HCT116 (cell line): Measurements from ENCODE around the gene FAM98C. TPM values are rescaled to one million over a fixed set of nuclear protein-coding genes. Genes with fewer than 3 reads are reported as not detected.

Experiments
- ATAC-seq: fragments of 200-7000 bp; cut with Tn5 transposase; 2 replicates; pipeline ENCODE4 v1.9.1; 2020; ENCODE audit warnings: mild to moderate bottlenecking, moderate library complexity
- BruUV-seq: library from RNA; stranded (reverse); fragments of 400-500 nt; replicated peaks from 2 replicates; lab custom pipeline; 2021; lab: Mats Ljungman, UMichigan
- CTCF ChIA-PET: fragments of 300-600 bp; sonication (Branson Sonifier 250); formaldehyde crosslinking; loops from one replicate; lab custom pipeline; 2021; ENCODE audit warnings: antibody characterized with exemption; lab: Charles Lee
- POLR2A ChIA-PET: fragments of 300-600, 350-600 bp; sonication (Branson Sonifier 250); formaldehyde crosslinking; loops from one replicate; lab custom pipeline; 2021; ENCODE audit warnings: antibody characterized with exemption; lab: Charles Lee
- RAD21 ChIA-PET, 2 experiments: fragments of 300-600 bp; sonication (Branson Sonifier 250); formaldehyde crosslinking; loops; one replicate each; lab custom pipeline; 2023; ENCODE audit warnings: low total read pairs in 2 of 2; ENCODE audit not compliant: uncharacterized antibody in 2 of 2, unreplicated experiment in 2 of 2, low non-redundant PET in 1 of 2; lab: Charles Lee
- DNase-seq: peaks from one replicate; pipeline ENCODE4 v3.0.0-alpha.2; 2010; ENCODE audit warnings: low read depth, low spot score
- H2AFZ ChIP-seq: fragments of 200-600 bp; shearing (Covaris generic), sonication (generic); 2 replicates; pipeline ENCODE4 v1.6.1; 2017; ENCODE audit warnings: low read depth, mixed run types, mixed read lengths, antibody characterized with exemption, low read length; ENCODE audit not compliant: poor library complexity, severe bottlenecking
- H3K27ac ChIP-seq: 2 replicates; pipeline ENCODE4 v1.5.1; 2012; ENCODE audit warnings: low read depth, low read length
- H3K27me3 ChIP-seq: fragments of 200-600 bp; sonication (generic); 2 replicates; pipeline ENCODE4 v1.6.1; 2016; ENCODE audit warnings: mixed run types, low read length, mixed read lengths; ENCODE audit not compliant: insufficient read depth
- H3K36me3 ChIP-seq, 2 experiments: fragments of 200-500 bp in 1 of 2; fragments of 200-600 bp in 1 of 2; sonication (Bioruptor generic) in 1 of 2; sonication (generic) in 1 of 2; 2 replicates each; pipeline versions ENCODE4 v1.5.1 to v1.6.1; 2014 to 2016; ENCODE audit warnings: low read length in 2 of 2, inconsistent platforms in 1 of 2, mixed read lengths in 1 of 2, mixed run types in 1 of 2; ENCODE audit not compliant: insufficient read depth in 2 of 2, control insufficient read depth in 1 of 2
- H3K4me1 ChIP-seq, 2 experiments: fragments of 200-600 bp in 1 of 2; sonication (generic) in 1 of 2; 2 replicates each; pipeline versions ENCODE4 v1.5.1 to v1.6.1; 2012 to 2017; ENCODE audit warnings: low read length in 2 of 2, inconsistent platforms in 1 of 2, mild to moderate bottlenecking in 1 of 2, mixed read lengths in 1 of 2, mixed run types in 1 of 2, moderate library complexity in 1 of 2; ENCODE audit not compliant: insufficient read depth in 2 of 2, control insufficient read depth in 1 of 2
- H3K4me2 ChIP-seq: fragments of 200-600 bp; sonication (generic); 2 replicates; pipeline ENCODE4 v1.6.1; 2017; ENCODE audit warnings: mixed run types, low read length, mixed read lengths
- H3K4me3 ChIP-seq, 2 experiments: fragments of 200-600 bp in 1 of 2; sonication (generic) in 1 of 2; replicated peaks in 1 of 2; 2 replicates each; pipeline ENCODE4 v1.5.1; 2011 to 2016; ENCODE audit warnings: low read length in 2 of 2, control low read depth in 1 of 2, low read depth in 1 of 2, mild to moderate bottlenecking in 1 of 2, mixed read lengths in 1 of 2, mixed run types in 1 of 2
- H3K79me2 ChIP-seq: fragments of 200-600 bp; sonication (generic); 2 replicates; pipeline ENCODE4 v1.6.1; 2017; ENCODE audit warnings: mild to moderate bottlenecking, mixed run types, low read length, moderate library complexity, mixed read lengths; ENCODE audit not compliant: insufficient read depth
- H3K9ac ChIP-seq: fragments of 200-600 bp; sonication (generic); 2 replicates; pipeline ENCODE4 v1.6.1; 2016; ENCODE audit warnings: low read length, mixed read lengths
- H3K9me2 ChIP-seq: fragments of 200-600 bp; sonication (generic), shearing (Covaris generic); 2 replicates; pipeline ENCODE4 v1.6.1; 2017; ENCODE audit warnings: mixed run types, mild to moderate bottlenecking, moderate library complexity; ENCODE audit not compliant: insufficient read depth
- H3K9me3 ChIP-seq, 2 experiments: fragments of 200-500 bp in 1 of 2; fragments of 200-600 bp in 1 of 2; sonication (Bioruptor generic) in 1 of 2; sonication (generic) in 1 of 2; 2 replicates each; pipeline ENCODE4 v1.6.1; 2014 to 2017; ENCODE audit warnings: low read length in 2 of 2, mixed read lengths in 2 of 2, inconsistent platforms in 1 of 2, low read depth in 1 of 2, mild to moderate bottlenecking in 1 of 2, mixed run types in 1 of 2, moderate library complexity in 1 of 2; ENCODE audit not compliant: control insufficient read depth in 1 of 2, insufficient read depth in 1 of 2
- H4K20me1 ChIP-seq: fragments of 200-600 bp; sonication (generic), shearing (Covaris generic); 2 replicates; pipeline ENCODE4 v1.6.1; 2017; ENCODE audit warnings: mixed run types, mild to moderate bottlenecking, moderate library complexity; ENCODE audit not compliant: insufficient read depth
- ATF3 ChIP-seq: IDR thresholded peaks from 2 replicates; pipeline ENCODE4 v1.6.1; 2012
- CEBPB ChIP-seq: IDR thresholded peaks from 2 replicates; pipeline ENCODE4 v1.6.1; 2012; ENCODE audit warnings: low read depth
- EGR1 ChIP-seq: IDR thresholded peaks from 2 replicates; pipeline ENCODE4 v1.6.1; 2012; ENCODE audit warnings: low read depth
- ELF1 ChIP-seq: IDR thresholded peaks from 2 replicates; pipeline ENCODE4 v1.6.1; 2012; ENCODE audit warnings: low read depth, borderline replicate concordance
- EZH2 ChIP-seq: fragments of 200-600 bp; sonication (generic); IDR thresholded peaks from 2 replicates; pipeline ENCODE4 v1.6.1; 2017; ENCODE audit warnings: antibody characterized with exemption, mixed run types
- EZH2phosphoT487 ChIP-seq: fragments of 200-600 bp; IDR thresholded peaks from 2 replicates; pipeline ENCODE4 v1.6.1; 2018; ENCODE audit warnings: antibody characterized with exemption, borderline replicate concordance
- JUND ChIP-seq: IDR thresholded peaks from 2 replicates; pipeline ENCODE4 v1.6.1; 2012
- POLR2AphosphoS5 ChIP-seq: IDR thresholded peaks from 2 replicates; pipeline ENCODE4 v1.6.1; 2011; ENCODE audit warnings: mild to moderate bottlenecking, low read depth, low read length, moderate library complexity
- SP1 ChIP-seq: IDR thresholded peaks from 2 replicates; pipeline ENCODE4 v1.6.1; 2012; ENCODE audit warnings: low read depth
- SRF ChIP-seq: IDR thresholded peaks from 2 replicates; pipeline ENCODE4 v1.6.1; 2012; ENCODE audit warnings: low read depth
- TCF7L2 ChIP-seq: IDR thresholded peaks from 2 replicates; pipeline ENCODE4 v1.7.0; 2011; ENCODE audit warnings: borderline replicate concordance, inconsistent platforms; ENCODE audit not compliant: insufficient read depth, insufficient read length; ENCODE audit errors: extremely low read depth
- ZBTB33 ChIP-seq: IDR thresholded peaks from 2 replicates; pipeline ENCODE4 v1.6.1; 2011; ENCODE audit warnings: mild to moderate bottlenecking, low read length, moderate library complexity; ENCODE audit not compliant: insufficient replicate concordance; ENCODE audit errors: extremely low read depth
- ZFX ChIP-seq: fragments of 450-650 bp; IDR thresholded peaks from 2 replicates; pipeline ENCODE4 v1.6.1; 2017
- ZNF274 ChIP-seq: fragments of 200-500 bp; sonication (Bioruptor generic); IDR thresholded peaks from 2 replicates; pipeline ENCODE4 v1.6.1; 2014; ENCODE audit warnings: mild to moderate bottlenecking, low read depth, low read length, inconsistent platforms
- intact Hi-C: fragments of 100-400 bp; cut with micrococcal nuclease; formaldehyde crosslinking; loops from 2 replicates; pipeline ENCODE4 v1.10.0; 2022
- total RNA-seq: library from RNA; stranded (reverse); gene quantifications from one replicate; pipeline ENCODE4 v1.2.1, GENCODE V29; 2021; ENCODE audit not compliant: unreplicated experiment
- TF ChIP-seq, protein P1 (sequence below): IDR thresholded peaks from 2 replicates; pipeline ENCODE4 v1.6.1; 2012
- TF ChIP-seq, protein P2 (sequence below): IDR thresholded peaks from 2 replicates; pipeline ENCODE4 v1.6.1; 2012; ENCODE audit warnings: low read depth

Gene FAM98C
- total RNA-seq, 1 experiment from 2014 or later, result 33.8 TPM

- H3K4me2 ChIP-seq, result peak overlapping the region; percentile 99
- H3K9me3 ChIP-seq, result no peaks in the 10 kb centered on the region
These were observed 41.9 kb upstream of the FAM98C start for GRCh38 chr19:38360839-38361631.

More at GRCh38 chr19:38360839-38361631, 41.9 kb upstream of the FAM98C start:
- no TSS peak for BruUV-seq
- Histone ChIP-seq H2AFZ (no peak overlapping the region), H3K27ac (no peak overlapping the region), H4K20me1 (no peaks in the 10 kb centered on the region), H3K79me2 (no peaks in the 10 kb centered on the region), H3K9me2 (no peaks in the 10 kb centered on the region), H3K4me3 (peak overlapping the region; percentile 55 to 68), H3K27me3 (peaks cover 11% of the 10 kb centered on the region; the same call in 1 of the 2 replicates), H3K4me1 (peaks cover 8 to 20% of the 10 kb centered on the region in 2 experiments; a peak in 3 of 4 replicates), H3K36me3 (no peaks in the 10 kb centered on the region), H3K9ac (no peak overlapping the region)
- ATAC-seq, result 0 out of 2 replicates have a peak, but pooled peaks have one; percentile 0
- intact Hi-C loops, result no loop called here
- RAD21 ChIA-PET, result no interaction called here
- TF ChIP-seq EZH2, result no peak
- no peak for TF ChIP-seq TCF7L2
- TF ChIP-seq ZFX, result no peak
- no peak for TF ChIP-seq SP1
- no peak for TF ChIP-seq ZBTB33
- no peak for TF ChIP-seq CEBPB
- TF ChIP-seq ZNF274, result no peak
- TF ChIP-seq EZH2phosphoT487, result no peak
- TF ChIP-seq SRF, result no peak
- TF ChIP-seq EGR1, result no peak
- no peak for TF ChIP-seq ELF1
- TF ChIP-seq JUND, result no peak
- TF ChIP-seq, protein P1, sequence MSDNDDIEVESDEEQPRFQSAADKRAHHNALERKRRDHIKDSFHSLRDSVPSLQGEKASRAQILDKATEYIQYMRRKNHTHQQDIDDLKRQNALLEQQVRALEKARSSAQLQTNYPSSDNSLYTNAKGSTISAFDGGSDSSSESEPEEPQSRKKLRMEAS, result no peak
- TF ChIP-seq, protein P2, sequence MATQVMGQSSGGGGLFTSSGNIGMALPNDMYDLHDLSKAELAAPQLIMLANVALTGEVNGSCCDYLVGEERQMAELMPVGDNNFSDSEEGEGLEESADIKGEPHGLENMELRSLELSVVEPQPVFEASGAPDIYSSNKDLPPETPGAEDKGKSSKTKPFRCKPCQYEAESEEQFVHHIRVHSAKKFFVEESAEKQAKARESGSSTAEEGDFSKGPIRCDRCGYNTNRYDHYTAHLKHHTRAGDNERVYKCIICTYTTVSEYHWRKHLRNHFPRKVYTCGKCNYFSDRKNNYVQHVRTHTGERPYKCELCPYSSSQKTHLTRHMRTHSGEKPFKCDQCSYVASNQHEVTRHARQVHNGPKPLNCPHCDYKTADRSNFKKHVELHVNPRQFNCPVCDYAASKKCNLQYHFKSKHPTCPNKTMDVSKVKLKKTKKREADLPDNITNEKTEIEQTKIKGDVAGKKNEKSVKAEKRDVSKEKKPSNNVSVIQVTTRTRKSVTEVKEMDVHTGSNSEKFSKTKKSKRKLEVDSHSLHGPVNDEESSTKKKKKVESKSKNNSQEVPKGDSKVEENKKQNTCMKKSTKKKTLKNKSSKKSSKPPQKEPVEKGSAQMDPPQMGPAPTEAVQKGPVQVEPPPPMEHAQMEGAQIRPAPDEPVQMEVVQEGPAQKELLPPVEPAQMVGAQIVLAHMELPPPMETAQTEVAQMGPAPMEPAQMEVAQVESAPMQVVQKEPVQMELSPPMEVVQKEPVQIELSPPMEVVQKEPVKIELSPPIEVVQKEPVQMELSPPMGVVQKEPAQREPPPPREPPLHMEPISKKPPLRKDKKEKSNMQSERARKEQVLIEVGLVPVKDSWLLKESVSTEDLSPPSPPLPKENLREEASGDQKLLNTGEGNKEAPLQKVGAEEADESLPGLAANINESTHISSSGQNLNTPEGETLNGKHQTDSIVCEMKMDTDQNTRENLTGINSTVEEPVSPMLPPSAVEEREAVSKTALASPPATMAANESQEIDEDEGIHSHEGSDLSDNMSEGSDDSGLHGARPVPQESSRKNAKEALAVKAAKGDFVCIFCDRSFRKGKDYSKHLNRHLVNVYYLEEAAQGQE, result no peak
- no peak for TF ChIP-seq ATF3
- TF ChIP-seq POLR2AphosphoS5, result no peak
- DNase-seq, result no peak
- POLR2A ChIA-PET, result interaction anchor here (1.7 kb wide), 1 partner anchor 27 kb away, joined by 7 read pairs; the partner anchor contains the start of gene GGN
- CTCF ChIA-PET, result interaction anchor here (1.0 kb wide), 1 partner anchor 27 kb away, joined by 3 read pairs; the partner anchor contains the start of gene GGN
